GM19463 (cell line): ENCODE data around the gene HSF2BP.
"Not testable (repeated sequence)": the region's sequence is repeated elsewhere in the genome, so short reads cannot be mapped to it uniquely, and the experiment has no call there.

Experiments
- ATAC-seq: cut with Tn5 transposase; IDR thresholded peaks from one replicate; pipeline ENCODE4 v1.9.1; 2021; ENCODE audit warnings: mild to moderate bottlenecking, moderate library complexity; ENCODE audit not compliant: unreplicated experiment

HSF2BP gene

DNA sequence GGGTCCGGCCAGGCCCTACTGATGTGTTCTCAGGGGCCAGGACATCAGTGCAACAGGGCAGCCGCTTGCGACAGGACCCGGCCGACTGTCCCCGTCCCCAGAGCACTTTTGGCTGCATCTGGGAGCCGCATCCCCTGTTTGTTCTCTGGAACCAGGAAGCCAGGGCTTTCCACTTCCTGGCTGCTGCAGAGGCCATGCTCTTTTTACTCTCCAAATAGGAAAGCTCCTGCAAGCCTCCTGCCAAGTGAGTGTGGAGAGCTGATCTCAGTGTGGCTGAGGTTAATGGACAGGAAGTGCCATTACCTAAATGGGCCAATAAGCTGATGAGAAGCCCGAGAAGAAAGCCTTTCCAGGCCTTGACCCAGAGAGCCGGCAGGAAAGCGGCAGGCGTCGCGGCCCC, 180.1 kb downstream of the HSF2BP start:
- ATAC-seq, result not testable (repeated sequence)
